Activated CD4-positive, alpha-beta T cell treated with anti-CD3 and anti-CD28 coated beads for 4 hours (primary cell): Measurements from ENCODE around the gene SURF4.
"Not testable (repeated sequence)": the region's sequence is repeated elsewhere in the genome, so short reads cannot be mapped to it uniquely, and the experiment has no call there.

Experiments
- DNase-seq, 2 donors: peaks; one replicate each; pipeline ENCODE4 v3.0.0-alpha.2; 2020

Gene SURF4

GRCh38 chr9:133397370-133397769 lies 21.5 kb upstream of the SURF4 start:
- DNase-seq = no peak

- no peak for DNase-seq
These were observed 21.1 kb upstream of the SURF4 start for GRCh38 chr9:133396952-133397351.

- DNase-seq = no peak
These were observed 18.9 kb upstream of the SURF4 start for GRCh38 chr9:133394687-133395271.

DNA sequence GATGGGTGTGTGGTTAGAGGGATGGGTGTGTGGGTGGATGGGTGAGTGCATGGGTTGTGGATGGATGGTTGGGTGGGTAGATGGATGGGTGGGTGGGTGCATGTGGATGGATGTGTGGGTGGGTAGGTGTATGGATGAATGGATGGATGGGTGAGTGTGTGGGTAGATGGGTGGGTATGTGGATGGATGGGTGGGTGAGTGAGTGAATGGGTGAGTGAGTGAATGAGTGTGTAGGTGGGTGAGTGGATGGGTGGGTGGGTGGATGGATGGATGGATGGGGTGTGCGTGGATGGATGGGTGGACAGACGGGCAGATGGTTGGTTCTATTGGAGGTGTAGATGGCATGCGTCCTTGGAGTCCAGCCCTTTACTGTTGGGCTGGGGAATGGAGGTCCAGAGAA lies 17.5 kb upstream of the SURF4 start:
- no peak for DNase-seq

DNA sequence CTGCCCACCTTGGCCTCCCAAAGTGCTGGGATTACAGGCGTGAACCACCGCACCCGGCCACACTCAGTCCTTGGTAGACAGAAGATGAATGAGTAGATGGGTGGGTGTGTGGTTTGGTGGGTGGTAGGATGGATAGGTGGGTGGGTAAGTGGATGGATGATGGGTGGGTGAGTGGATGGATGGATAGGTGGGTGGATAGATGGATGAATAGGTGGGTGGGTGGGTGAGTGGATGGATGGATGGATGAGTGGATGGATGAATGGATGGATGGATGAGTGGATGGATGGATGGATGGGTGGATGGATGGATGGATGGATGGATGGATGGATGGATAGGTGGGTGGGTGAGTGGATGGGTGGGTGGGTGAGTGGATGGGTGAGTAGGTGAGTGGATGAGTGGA lies 16.4 kb upstream of the SURF4 start:
- not testable (repeated sequence) for DNase-seq

- DNase-seq = not testable (repeated sequence)
These were observed 15.6 kb upstream of the SURF4 start for GRCh38 chr9:133391449-133391848.

DNA sequence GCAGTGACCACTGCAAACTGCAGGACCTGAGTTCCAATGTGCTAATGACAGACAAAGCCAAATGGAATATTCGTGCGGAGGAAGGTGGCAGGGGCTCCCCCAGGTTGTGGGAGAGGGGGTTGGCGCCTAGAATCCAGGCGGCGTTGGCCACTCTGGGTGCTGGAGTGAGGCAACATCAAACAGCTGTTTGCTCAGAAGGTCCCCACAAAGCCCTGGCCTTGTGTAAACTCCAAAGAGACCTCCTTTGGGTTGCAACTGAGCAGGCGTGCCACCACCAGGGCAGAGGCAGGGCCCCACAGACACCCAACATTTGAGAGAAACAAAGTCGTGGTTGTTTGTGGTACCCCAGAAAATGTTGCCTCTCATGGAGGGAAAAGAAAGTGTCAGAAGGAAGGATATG lies 14.9 kb upstream of the SURF4 start:
- DNase-seq = no peak

GRCh38 chr9:133389562-133389961 lies 13.7 kb upstream of the SURF4 start:
- DNase-seq = no peak

GRCh38 chr9:133389025-133389557 lies 13.2 kb upstream of the SURF4 start:
- DNase-seq = no peak

- no peak for DNase-seq
These were observed 11.8 kb upstream of the SURF4 start for GRCh38 chr9:133387680-133388079.

- no peak for DNase-seq
These were observed 10.5 kb upstream of the SURF4 start for GRCh38 chr9:133386338-133386737.

DNA sequence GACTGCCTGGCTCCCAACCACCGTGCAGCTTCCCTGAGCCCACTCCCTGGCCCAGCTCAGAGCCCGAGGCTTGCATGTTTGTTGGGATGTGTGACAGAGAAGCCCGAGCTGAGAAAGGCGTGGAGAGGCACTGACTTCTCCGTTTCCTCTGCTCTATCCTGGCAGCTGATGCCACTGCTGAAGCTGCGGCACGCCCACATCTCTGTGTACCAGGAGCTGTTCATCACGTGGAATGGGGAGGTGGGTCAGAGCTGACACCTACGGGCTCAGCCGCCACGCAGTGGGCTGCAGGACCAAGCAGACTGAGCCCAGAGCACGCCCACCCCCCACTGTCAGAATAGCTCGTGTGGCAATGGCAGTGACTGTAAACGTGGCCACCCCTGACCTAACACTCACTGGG lies 9.6 kb upstream of the SURF4 start:
- no peak for DNase-seq

DNA sequence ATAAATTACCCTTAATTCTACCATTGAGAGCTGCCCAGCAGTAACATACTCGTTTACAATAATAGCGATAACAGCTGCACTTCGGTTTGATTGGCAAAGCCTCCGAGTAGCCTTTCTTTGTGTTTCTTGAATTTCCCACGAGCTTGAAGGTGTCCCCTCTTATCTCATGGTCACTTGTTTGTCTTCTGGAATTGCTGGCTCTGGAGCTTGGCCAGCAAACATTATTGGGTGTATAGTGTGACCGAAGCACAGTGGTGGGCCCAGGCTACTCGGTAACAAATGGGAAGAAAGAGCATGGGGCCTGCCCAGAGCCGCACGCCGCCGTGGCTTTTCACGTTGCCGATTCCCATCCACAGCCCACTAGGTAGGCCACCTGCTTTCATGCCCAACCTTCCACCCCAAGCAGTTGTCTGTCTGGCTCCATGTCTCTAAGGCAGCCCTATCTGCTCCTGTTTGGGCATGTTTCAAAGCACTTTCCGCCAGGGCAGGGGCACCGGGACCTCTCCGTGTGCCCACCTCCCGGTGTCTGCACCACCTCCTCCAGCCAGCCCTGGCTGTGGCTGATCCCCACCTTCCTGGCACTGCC lies 9.0 kb upstream of the SURF4 start:
- no peak for DNase-seq

DNA sequence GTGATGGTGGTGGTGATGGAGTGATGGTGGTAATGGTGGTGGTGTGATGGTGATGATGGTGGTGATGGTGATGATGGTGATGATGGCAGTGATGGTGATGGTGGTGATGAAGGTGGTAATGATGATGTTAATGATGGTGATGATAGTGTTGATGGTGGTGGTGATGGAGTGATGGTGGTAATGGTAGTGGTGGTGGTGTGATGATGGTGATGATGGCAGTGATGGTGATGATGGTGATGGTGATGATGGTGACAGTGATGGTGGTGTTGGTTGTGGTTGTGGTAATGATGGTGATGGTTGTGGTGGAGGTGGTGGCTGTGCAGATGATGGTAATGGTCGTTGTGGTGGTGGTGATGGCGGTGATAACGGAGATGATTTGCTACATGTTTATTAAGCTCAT lies 7.6 kb upstream of the SURF4 start:
- DNase-seq = no peak

GRCh38 chr9:133382507-133383141 lies 6.8 kb upstream of the SURF4 start:
- no peak for DNase-seq

- no peak for DNase-seq
These were observed 4.9 kb upstream of the SURF4 start for GRCh38 chr9:133380734-133381133.

- DNase-seq = no peak
These were observed 3.6 kb upstream of the SURF4 start for GRCh38 chr9:133379153-133380086.

- DNase-seq = no peak
These were observed 2.6 kb upstream of the SURF4 start for GRCh38 chr9:133378408-133378962.

GRCh38 chr9:133377721-133378216 lies 1.9 kb upstream of the SURF4 start:
- no peak for DNase-seq

DNA sequence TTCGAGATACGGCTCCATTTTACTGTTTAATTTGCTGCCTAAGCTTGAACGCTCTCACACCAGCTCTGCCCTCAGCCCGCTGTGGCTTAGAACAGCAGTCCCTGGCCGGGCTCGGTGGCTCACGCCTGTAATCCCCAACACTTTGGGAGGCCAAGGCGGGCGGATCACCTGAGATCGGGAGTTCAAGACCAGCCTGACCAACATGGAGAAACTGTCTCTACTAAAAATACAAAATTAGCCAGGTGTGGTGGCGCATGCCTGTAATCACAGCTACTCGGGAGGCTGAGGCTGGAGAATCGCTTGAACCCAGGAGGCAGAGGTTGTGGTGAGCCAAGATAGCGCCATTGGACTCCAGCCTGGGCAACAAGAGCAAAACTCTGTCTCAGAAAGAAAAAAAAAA lies 1.4 kb upstream of the SURF4 start:
- DNase-seq = not testable (repeated sequence)

GRCh38 chr9:133375116-133375723 lies 640 bp downstream of the SURF4 start:
- no peak for DNase-seq

- no peak for DNase-seq
These were observed 1.2 kb downstream of the SURF4 start for GRCh38 chr9:133374612-133375115.
